GM12864 (cell line): ENCODE measurements around the gene ZMIZ1.
A peak's percentile ranks its signal among the peaks of the same experiment; 100 is the strongest.

Experiments used
- DNase-seq: peaks from one replicate; pipeline ENCODE4 v3.0.0-alpha.2; 2011; ENCODE audit warnings: low read depth
- H3K4me3 ChIP-seq: 2 replicates; pipeline ENCODE4 v1.5.1; 2011; ENCODE audit warnings: mild to moderate bottlenecking, low read depth, low read length, control low read depth
- TF ChIP-seq, protein P1 (sequence below): IDR thresholded peaks from 2 replicates; pipeline ENCODE4 v1.5.1; 2011; ENCODE audit warnings: low read depth, mild to moderate bottlenecking, moderate library complexity, low read length, control low read depth, inconsistent platforms; ENCODE audit errors: missing control alignments

The ZMIZ1 gene

DNA sequence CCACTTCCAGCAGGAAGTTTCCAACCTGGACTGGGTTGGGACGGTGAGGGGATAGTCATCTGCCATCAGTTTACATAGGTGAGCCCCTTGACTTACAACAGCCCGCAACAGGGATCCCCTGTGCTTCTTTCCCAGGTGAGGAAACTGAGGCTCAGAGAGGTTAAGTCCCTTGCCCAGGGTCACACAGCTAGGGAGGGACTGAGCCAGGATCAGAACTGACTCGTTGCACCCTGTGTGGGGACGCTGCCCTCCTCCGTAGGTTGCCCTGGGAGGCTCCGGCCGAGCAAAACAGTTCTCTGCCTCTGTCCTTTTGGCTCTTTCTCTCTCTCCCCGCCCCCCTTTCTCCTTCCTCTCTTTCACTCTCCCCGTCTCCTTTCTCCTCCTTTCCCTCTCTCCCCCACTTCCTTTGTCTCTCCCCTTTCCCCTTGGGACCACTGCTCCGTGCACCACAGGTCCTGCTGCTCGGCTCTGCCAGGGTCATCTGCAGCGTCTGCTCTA lies 161.1 kb downstream of the ZMIZ1 start:
- no peak for DNase-seq
- H3K4me3 ChIP-seq: no peak overlapping the region
- TF ChIP-seq, protein P1, sequence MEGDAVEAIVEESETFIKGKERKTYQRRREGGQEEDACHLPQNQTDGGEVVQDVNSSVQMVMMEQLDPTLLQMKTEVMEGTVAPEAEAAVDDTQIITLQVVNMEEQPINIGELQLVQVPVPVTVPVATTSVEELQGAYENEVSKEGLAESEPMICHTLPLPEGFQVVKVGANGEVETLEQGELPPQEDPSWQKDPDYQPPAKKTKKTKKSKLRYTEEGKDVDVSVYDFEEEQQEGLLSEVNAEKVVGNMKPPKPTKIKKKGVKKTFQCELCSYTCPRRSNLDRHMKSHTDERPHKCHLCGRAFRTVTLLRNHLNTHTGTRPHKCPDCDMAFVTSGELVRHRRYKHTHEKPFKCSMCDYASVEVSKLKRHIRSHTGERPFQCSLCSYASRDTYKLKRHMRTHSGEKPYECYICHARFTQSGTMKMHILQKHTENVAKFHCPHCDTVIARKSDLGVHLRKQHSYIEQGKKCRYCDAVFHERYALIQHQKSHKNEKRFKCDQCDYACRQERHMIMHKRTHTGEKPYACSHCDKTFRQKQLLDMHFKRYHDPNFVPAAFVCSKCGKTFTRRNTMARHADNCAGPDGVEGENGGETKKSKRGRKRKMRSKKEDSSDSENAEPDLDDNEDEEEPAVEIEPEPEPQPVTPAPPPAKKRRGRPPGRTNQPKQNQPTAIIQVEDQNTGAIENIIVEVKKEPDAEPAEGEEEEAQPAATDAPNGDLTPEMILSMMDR: no peak

DNA sequence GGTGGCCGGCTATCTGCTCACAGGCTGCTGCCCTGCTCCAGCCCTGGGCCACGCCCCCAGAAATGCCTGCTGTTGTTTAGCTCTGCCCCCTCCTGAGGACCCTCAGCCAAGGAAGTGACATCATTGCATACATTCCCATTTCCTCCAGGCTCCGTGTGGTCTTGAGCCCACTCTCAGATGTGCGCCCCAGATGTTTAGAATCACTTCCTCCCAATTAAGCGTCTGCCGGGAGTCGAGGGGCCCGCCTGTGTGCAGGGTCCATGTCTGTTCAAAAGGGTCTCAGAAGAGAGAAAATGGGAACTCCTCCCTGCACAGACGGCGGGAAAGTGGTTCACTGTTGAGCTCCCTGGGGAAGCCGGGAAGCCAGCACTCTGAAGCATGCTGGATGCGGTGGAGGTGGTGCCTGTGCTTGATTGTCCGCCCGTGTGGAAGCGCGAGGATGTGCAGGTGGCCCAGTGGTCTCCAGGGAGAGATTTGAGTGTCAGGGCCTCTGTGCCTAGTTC lies 161.6 kb downstream of the ZMIZ1 start:
- TF ChIP-seq, protein P1: peak; percentile 26
- DNase-seq: no peak
- H3K4me3 ChIP-seq: no peak overlapping the region

DNA sequence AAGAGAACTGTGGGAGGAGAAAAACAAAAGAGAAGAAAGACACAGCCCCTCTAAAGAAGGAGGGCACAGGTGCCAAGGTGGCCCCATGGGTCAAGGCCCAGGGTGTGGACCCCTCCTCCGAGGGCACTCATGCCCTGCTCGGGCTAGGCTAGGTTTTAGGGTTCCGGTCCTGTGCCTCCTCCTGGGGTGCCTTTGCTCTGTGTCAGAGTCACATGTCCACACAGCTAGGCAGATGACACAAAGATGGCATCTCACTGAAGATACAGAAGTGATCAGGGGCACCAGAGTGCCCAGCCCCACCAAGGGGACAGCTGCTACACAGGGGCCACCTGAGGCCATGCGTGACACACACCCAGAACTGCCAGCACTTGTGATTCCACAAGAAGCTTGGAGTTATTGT lies 162.1 kb downstream of the ZMIZ1 start:
- no peak for DNase-seq
- H3K4me3 ChIP-seq: no peak overlapping the region
- TF ChIP-seq, protein P1: no peak

DNA sequence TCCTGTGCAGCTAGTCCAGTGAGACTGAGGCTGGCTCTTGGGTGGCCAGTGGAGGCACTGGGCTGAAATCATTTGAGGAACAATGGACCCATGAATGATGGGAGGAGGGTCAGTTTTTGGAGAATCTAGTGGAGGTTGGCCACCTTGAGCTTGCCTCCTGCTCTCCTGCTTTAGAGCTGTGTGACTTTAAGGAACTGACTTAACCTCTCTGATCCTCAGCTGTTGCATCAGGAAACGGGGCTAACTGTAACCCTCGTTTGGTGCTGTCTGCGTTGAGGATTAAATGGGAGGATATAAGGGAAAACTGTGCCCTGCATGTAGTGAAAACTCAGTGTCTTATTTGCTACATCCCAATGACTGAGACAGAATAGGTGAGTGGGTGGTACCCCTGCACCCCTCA lies 163.1 kb downstream of the ZMIZ1 start:
- TF ChIP-seq, protein P1: no peak
- DNase-seq: no peak
- no peak overlapping the region for H3K4me3 ChIP-seq

DNA sequence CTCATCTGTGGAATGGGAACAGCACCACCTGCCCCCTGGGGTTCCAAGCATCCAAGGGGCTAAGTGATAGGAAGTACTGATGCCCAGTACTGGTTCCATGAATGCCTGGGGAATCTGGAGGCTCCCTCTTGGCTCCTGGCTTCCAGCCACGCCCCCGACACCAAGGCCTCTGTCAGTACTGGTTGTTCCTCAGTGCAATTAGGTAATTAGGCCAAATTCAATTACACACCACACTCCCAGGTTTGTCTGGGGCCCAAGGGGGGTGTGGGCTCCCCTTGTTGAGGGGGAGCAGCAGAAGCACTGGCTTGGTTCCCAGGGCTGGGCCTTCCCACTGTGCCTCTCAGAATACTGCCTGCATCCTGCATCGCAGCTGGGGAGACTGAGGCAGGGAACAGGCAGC lies 164.1 kb downstream of the ZMIZ1 start:
- H3K4me3 ChIP-seq: no peak overlapping the region
- TF ChIP-seq, protein P1: no peak
- DNase-seq: no peak

DNA sequence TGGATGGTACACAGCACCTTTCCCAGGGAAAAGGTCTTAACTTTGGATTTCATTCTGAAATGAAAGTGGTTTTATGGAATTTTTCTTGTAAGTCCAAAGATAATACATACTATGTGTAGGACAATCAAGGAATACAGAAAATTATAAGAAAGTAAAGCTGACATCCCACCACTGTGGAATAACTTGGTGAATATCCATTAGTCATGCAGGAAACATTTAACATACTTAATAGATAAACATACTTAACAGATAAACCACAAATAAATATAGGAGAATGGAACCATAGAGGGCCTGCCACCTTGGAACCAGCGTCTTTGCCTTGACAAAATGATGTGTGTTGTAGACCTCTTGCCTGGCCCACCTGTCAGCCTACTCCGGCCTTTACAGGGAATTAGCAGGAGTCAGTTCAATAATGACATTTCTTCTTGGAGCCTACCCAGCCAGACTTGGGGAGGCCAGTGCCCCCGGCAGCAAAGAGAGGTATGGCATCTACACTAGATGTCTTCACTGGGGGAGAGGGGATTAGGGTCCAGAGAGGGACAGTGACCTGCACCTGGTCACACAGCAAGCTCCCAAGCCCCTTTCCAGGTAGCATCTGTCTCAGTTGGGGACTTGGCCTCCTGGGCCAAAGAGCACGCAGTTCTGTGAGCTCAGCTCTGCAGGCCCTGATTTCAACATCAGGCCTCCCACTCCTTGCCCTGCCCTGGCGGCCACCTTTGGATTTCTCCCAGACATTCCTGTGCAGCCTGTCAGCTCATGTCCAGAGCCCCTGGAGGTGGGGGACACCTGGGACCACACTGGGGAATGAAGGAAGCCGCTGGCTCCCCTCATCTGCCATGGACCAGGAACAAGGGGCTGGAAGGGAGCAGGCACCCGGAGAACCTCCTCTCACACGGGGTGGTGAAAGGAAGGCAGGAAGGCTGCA lies 165.9 kb downstream of the ZMIZ1 start:
- no peak for DNase-seq
- TF ChIP-seq, protein P1: no peak

More for the DNA sequence above, 165.9 kb downstream of the ZMIZ1 start:
- no peak overlapping the region for H3K4me3 ChIP-seq
